IMR-90 (cell line): ENCODE results near the gene ASAP2. TPM values are rescaled to one million over a fixed set of nuclear protein-coding genes. Genes with fewer than 3 reads are reported as not detected.

Experiments used
- ATAC-seq: fragments of 200-7000 bp; cut with Tn5 transposase; 2 replicates; pipeline ENCODE4 v1.9.1; 2020; ENCODE audit warnings: low read depth, mild to moderate bottlenecking, moderate library complexity
- BruUV-seq: library from RNA; stranded (reverse); fragments of 400-500 nt; replicated peaks from 2 replicates; lab custom pipeline; 2021; lab: Mats Ljungman, UMichigan
- CTCF ChIA-PET: fragments of 300-600 bp; formaldehyde crosslinking; extraction: SDS; loops from one replicate; lab custom pipeline; 2021; ENCODE audit warnings: antibody characterized with exemption; lab: Yijun Ruan, JAX
- POLR2A ChIA-PET: fragments of 300-600 bp; sonication (Branson Sonifier 250); formaldehyde crosslinking; loops from one replicate; lab custom pipeline; 2022; ENCODE audit warnings: antibody characterized with exemption; ENCODE audit not compliant: unreplicated experiment; lab: Charles Lee
- DNase-seq: peaks from one replicate; pipeline ENCODE4 v3.0.0; 2013
- H2AFZ ChIP-seq: replicated peaks from 2 replicates; pipeline ENCODE3; 2013; ENCODE audit warnings: low read length, mild to moderate bottlenecking; ENCODE audit not compliant: poor library complexity
- H2AK5ac ChIP-seq: 2 replicates; pipeline ENCODE4 v1.6.1; 2013; ENCODE audit warnings: low read depth, low read length, inconsistent platforms
- H2AK9ac ChIP-seq: replicated peaks from 2 replicates; pipeline ENCODE3; 2013; ENCODE audit warnings: mild to moderate bottlenecking, low read depth, low read length, moderate library complexity; ENCODE audit not compliant: poor library complexity
- H2BK120ac ChIP-seq: 2 replicates; pipeline ENCODE4 v1.6.1; 2013; ENCODE audit warnings: low read depth, low read length, inconsistent platforms
- H2BK15ac ChIP-seq: 3 replicates; pipeline ENCODE4 v1.6.1; 2013; ENCODE audit warnings: low read depth, low read length, inconsistent platforms
- H2BK20ac ChIP-seq: 2 replicates; pipeline ENCODE4 v1.6.1; 2013; ENCODE audit warnings: low read depth, mild to moderate bottlenecking, inconsistent platforms, low read length, moderate library complexity
- H2BK5ac ChIP-seq: 2 replicates; pipeline ENCODE4 v1.6.1; 2013; ENCODE audit warnings: mild to moderate bottlenecking, low read depth, low read length, inconsistent platforms; ENCODE audit not compliant: poor library complexity, severe bottlenecking
- H3K14ac ChIP-seq: replicated peaks from 2 replicates; pipeline ENCODE4 v1.6.1; 2013; ENCODE audit warnings: low read depth, low read length, inconsistent platforms
- H3K18ac ChIP-seq: 2 replicates; pipeline ENCODE4 v1.6.1; 2013; ENCODE audit warnings: low read depth, low read length, control low read depth
- H3K23ac ChIP-seq: 2 replicates; pipeline ENCODE4 v1.6.1; 2013; ENCODE audit warnings: low read depth, low read length, inconsistent platforms
- H3K27ac ChIP-seq: 2 replicates; pipeline ENCODE4 v1.5.1; 2013; ENCODE audit warnings: mild to moderate bottlenecking, control low read depth, low read length; ENCODE audit not compliant: insufficient read depth
- H3K27me3 ChIP-seq: 2 replicates; pipeline ENCODE4 v1.6.1; 2013; ENCODE audit warnings: low read length; ENCODE audit not compliant: control insufficient read depth, insufficient read depth
- H3K36me3 ChIP-seq: 2 replicates; pipeline ENCODE4 v1.6.1; 2013; ENCODE audit warnings: low read length, mixed read lengths; ENCODE audit not compliant: control insufficient read depth, insufficient read depth
- H3K4ac ChIP-seq: 2 replicates; pipeline ENCODE4 v1.6.1; 2013; ENCODE audit warnings: low read depth, low read length, inconsistent platforms
- H3K4me1 ChIP-seq: 2 replicates; pipeline ENCODE4 v1.6.1; 2013; ENCODE audit warnings: low read length, mixed read lengths; ENCODE audit not compliant: control insufficient read depth, insufficient read depth
- H3K4me2 ChIP-seq: 2 replicates; pipeline ENCODE4 v1.6.1; 2013; ENCODE audit warnings: low read depth, mild to moderate bottlenecking, control low read depth, low read length, moderate library complexity
- H3K4me3 ChIP-seq: 2 replicates; pipeline ENCODE4 v1.5.1; 2013; ENCODE audit warnings: low read depth, mild to moderate bottlenecking, control low read depth, low read length, moderate library complexity; ENCODE audit not compliant: insufficient read depth
- H3K56ac ChIP-seq: 2 replicates; pipeline ENCODE4 v1.6.1; 2013; ENCODE audit warnings: low read length, inconsistent platforms; ENCODE audit not compliant: insufficient read depth; ENCODE audit errors: extremely low read depth
- H3K79me1 ChIP-seq, 2 experiments: 2 replicates each; pipeline ENCODE4 v1.6.1; 2013; ENCODE audit warnings: low read length in 2 of 2, inconsistent platforms in 1 of 2, low read depth in 1 of 2
- H3K9ac ChIP-seq: 2 replicates; pipeline ENCODE4 v1.6.1; 2013; ENCODE audit warnings: low read depth, low read length, control low read depth
- H3K9me1 ChIP-seq: 2 replicates; pipeline ENCODE4 v1.6.1; 2013; ENCODE audit warnings: low read length, inconsistent platforms; ENCODE audit not compliant: insufficient read depth
- H3K9me3 ChIP-seq: 2 replicates; pipeline ENCODE4 v1.6.1; 2013; ENCODE audit warnings: low read length; ENCODE audit not compliant: control insufficient read depth, insufficient read depth
- H4K20me1 ChIP-seq: 2 replicates; pipeline ENCODE4 v1.6.1; 2013; ENCODE audit warnings: low read length, inconsistent platforms; ENCODE audit not compliant: insufficient read depth
- H4K5ac ChIP-seq: 2 replicates; pipeline ENCODE4 v1.6.1; 2013; ENCODE audit warnings: mild to moderate bottlenecking, low read depth, low read length, control low read depth
- H4K8ac ChIP-seq, 2 experiments: 2 replicates each; pipeline ENCODE4 v1.6.1; 2013; ENCODE audit warnings: low read depth in 2 of 2, low read length in 2 of 2, control low read depth in 1 of 2, inconsistent platforms in 1 of 2
- H4K91ac ChIP-seq: 2 replicates; pipeline ENCODE4 v1.6.1; 2013; ENCODE audit warnings: low read depth, low read length, inconsistent platforms; ENCODE audit not compliant: insufficient read depth
- BHLHE40 ChIP-seq: fragments of 150-350 bp; IDR thresholded peaks from 2 replicates; pipeline ENCODE4 v1.6.1; 2016; ENCODE audit warnings: mild to moderate bottlenecking, low read depth, low read length
- CHD1 ChIP-seq: IDR thresholded peaks from 2 replicates; pipeline ENCODE4 v1.6.1; 2012; ENCODE audit warnings: low read depth, low read length, improper control_type of control experiment
- FOS ChIP-seq: fragments of 150-350 bp; IDR thresholded peaks from 2 replicates; pipeline ENCODE4 v1.6.1; 2016; ENCODE audit warnings: low read depth, low read length
- MAFK ChIP-seq: IDR thresholded peaks from 2 replicates; pipeline ENCODE4 v1.6.1; 2012; ENCODE audit warnings: low read depth, low read length, improper control_type of control experiment
- MXI1 ChIP-seq: IDR thresholded peaks from 2 replicates; pipeline ENCODE4 v1.6.1; 2012; ENCODE audit warnings: low read depth, mild to moderate bottlenecking, low read length, moderate library complexity, borderline replicate concordance
- NFE2L2 ChIP-seq: fragments of 150-350 bp; IDR thresholded peaks from 2 replicates; pipeline ENCODE4 v1.6.1; 2016; ENCODE audit warnings: low read depth, mild to moderate bottlenecking, low read length
- POLR2A ChIP-seq: IDR thresholded peaks from 2 replicates; pipeline ENCODE4 v1.6.1; 2012; ENCODE audit warnings: mild to moderate bottlenecking, low read depth, low read length
- RCOR1 ChIP-seq: IDR thresholded peaks from 2 replicates; pipeline ENCODE4 v1.6.1; 2012; ENCODE audit warnings: mild to moderate bottlenecking, low read length, improper control_type of control experiment; ENCODE audit not compliant: insufficient replicate concordance
- SMC3 ChIP-seq: fragments of 150-350 bp; IDR thresholded peaks from 2 replicates; pipeline ENCODE4 v1.6.1; 2016; ENCODE audit warnings: low read depth, mild to moderate bottlenecking, antibody characterized with exemption, low read length, moderate library complexity
- WGBS, 2 experiments: methylation state at CpG; one replicate each; pipeline versions ENCODE4 v1.1.5 to v1.1.7; 2013; ENCODE audit warnings: missing lambda C conversion rate in 2 of 2; ENCODE audit not compliant: insufficient read length in 1 of 2; ENCODE audit errors: extremely low coverage in 2 of 2; 5-methylcytosine and 5-hydroxymethylcytosine counted together
- dilution Hi-C: fragments of 300-500 bp; cut with HindIII; formaldehyde crosslinking; loops from one replicate; pipeline ENCODE4 v1.14.3; 2018; ENCODE audit warnings: low sequenced_read_pairs; ENCODE audit not compliant: unreplicated experiment
- in situ Hi-C: fragments of 300-500 bp; cut with MboI; formaldehyde crosslinking; loops from 3 replicates; pipeline ENCODE4 v1.14.3; 2019; ENCODE audit warnings: low sequenced_read_pairs, inconsistent platforms, mixed read lengths
- intact Hi-C: fragments of 100-400 bp; cut with micrococcal nuclease; formaldehyde crosslinking; loops from 2 replicates; pipeline ENCODE4 v1.10.0; 2022
- polyA plus RNA-seq, 3 experiments: library from polyadenylated mRNA; depleted of rRNA; stranded (reverse); fragments of >200 nt; gene quantifications; 2 replicates each; pipeline ENCODE4 v1.2.3, GENCODE V29; 2012; ENCODE audit warnings: low replicate concordance in 1 of 3
- total RNA-seq: library from RNA; depleted of rRNA; stranded (reverse); fragments of >200 nt; gene quantifications from 2 replicates; pipeline ENCODE4 v1.2.3, GENCODE V29; 2012
- TF ChIP-seq, protein P1 (sequence below): fragments of 150-350 bp; IDR thresholded peaks from 2 replicates; pipeline ENCODE4 v1.6.1; 2017; ENCODE audit warnings: mild to moderate bottlenecking, antibody characterized with exemption, low read length, low read depth
- TF ChIP-seq, protein P2 (sequence below): fragments of 150-350 bp; IDR thresholded peaks from 2 replicates; pipeline ENCODE4 v1.6.1; 2016; ENCODE audit warnings: low read depth, mild to moderate bottlenecking, low read length, moderate library complexity, borderline replicate concordance

The ASAP2 gene
- total and polyA plus RNA-seq, 2 of the 4 experiments (the other 2 are of a cell fraction): 19.7 to 28.1 TPM

DNA sequence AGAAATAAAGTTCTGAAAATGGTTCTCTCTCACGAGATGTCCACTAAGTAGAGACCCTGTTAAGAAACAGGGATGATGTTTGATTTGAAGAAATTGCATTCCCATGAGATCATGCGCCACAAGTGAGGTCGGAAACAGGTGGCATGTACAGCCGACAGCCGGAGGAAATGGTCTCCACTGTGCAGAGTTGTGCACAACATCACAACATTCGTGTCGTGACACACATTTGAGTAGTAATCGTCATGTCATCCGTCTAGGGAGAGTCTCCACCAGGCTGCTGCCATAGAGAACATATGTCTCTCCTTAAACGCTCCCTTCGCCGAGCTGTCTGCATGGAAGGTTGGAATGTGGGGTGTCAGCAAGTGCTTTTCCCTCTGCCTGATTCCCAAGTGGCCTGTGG lies 84.7 kb downstream of the ASAP2 start (continued):
- TF ChIP-seq FOS (no peak), POLR2A (no peak), MXI1 (no peak), SMC3 (no peak)

DNA sequence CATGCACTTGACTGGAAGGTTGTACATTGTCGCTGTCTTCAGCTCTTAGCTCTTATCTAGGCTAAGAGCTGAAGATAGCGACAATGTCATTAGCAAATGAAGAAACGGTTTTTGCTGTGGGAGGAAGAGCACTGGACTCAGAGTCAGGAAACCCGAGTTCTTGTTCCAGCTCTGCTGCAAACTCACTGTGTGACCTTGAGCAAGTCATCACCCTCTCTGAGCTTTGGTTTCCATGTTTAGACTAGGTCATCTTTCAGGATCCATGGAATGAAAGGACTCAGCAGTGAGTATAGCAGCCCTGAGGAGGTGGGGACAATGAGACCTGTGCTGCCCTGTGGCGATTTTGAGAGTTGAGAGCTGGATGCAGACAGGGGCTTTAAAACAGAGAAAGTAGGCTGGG lies 85.3 kb downstream of the ASAP2 start:
- ATAC-seq: no peak

More for the DNA sequence above, 85.3 kb downstream of the ASAP2 start:
- peak overlapping the region; percentile 72 for H3K23ac ChIP-seq
- peaks cover 59 to 83% of the 10 kb centered on the region in 2 experiments for H3K79me1 ChIP-seq
- no peak overlapping the region for H4K5ac ChIP-seq
- no peak overlapping the region for H3K9ac ChIP-seq
- POLR2A ChIA-PET: no interaction called here
- H2AK5ac ChIP-seq: peak overlapping the region; percentile 60; the same call in 1 of the 2 replicates
- H2AK9ac ChIP-seq: no peak overlapping the region
- peak overlapping the region; percentile 5 for H3K4ac ChIP-seq
- no peak overlapping the region for H4K91ac ChIP-seq
- dilution Hi-C loops (no loop called here), intact Hi-C loops (no loop called here), in situ Hi-C loops (no loop called here)
- H3K27me3 ChIP-seq: no peaks in the 10 kb centered on the region
- CTCF ChIA-PET: no interaction called here
- H3K56ac ChIP-seq: no peak overlapping the region
- no peak overlapping the region for H2BK120ac ChIP-seq
- no peaks in the 10 kb centered on the region for H3K9me3 ChIP-seq
- H2BK15ac ChIP-seq: no peak overlapping the region
- peaks cover 17% of the 10 kb centered on the region for H3K4me1 ChIP-seq
- peak overlapping the region; percentile 24; the same call in 1 of the 2 replicates for H2BK20ac ChIP-seq
- no TSS peak for BruUV-seq
- no peak for DNase-seq
- no peak overlapping the region for H2BK5ac ChIP-seq
- peak overlapping the region; percentile 13 for H3K14ac ChIP-seq
- no peak overlapping the region for H3K18ac ChIP-seq
- H3K27ac ChIP-seq: no peak overlapping the region
- no peak overlapping the region for H3K4me2 ChIP-seq
- peaks cover 43% of the 10 kb centered on the region for H3K9me1 ChIP-seq
- WGBS, 2 experiments: no CpG with 5 or more reads among the region's 5 CpGs
- TF ChIP-seq, protein P1, sequence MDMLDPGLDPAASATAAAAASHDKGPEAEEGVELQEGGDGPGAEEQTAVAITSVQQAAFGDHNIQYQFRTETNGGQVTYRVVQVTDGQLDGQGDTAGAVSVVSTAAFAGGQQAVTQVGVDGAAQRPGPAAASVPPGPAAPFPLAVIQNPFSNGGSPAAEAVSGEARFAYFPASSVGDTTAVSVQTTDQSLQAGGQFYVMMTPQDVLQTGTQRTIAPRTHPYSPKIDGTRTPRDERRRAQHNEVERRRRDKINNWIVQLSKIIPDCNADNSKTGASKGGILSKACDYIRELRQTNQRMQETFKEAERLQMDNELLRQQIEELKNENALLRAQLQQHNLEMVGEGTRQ: no peak
- TF ChIP-seq CHD1: no peak
- no peak for TF ChIP-seq RCOR1
- no peak for TF ChIP-seq MAFK
- TF ChIP-seq NFE2L2: no peak
- TF ChIP-seq, protein P2, sequence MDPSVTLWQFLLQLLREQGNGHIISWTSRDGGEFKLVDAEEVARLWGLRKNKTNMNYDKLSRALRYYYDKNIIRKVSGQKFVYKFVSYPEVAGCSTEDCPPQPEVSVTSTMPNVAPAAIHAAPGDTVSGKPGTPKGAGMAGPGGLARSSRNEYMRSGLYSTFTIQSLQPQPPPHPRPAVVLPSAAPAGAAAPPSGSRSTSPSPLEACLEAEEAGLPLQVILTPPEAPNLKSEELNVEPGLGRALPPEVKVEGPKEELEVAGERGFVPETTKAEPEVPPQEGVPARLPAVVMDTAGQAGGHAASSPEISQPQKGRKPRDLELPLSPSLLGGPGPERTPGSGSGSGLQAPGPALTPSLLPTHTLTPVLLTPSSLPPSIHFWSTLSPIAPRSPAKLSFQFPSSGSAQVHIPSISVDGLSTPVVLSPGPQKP: no peak
- no peak for TF ChIP-seq BHLHE40
- H3K36me3 ChIP-seq: no peaks in the 10 kb centered on the region; the same call in 1 of the 2 replicates
- H2AFZ ChIP-seq: no peak overlapping the region
- peaks cover 29% of the 10 kb centered on the region; the same call in 1 of the 2 replicates for H4K20me1 ChIP-seq
- H4K8ac ChIP-seq: peak overlapping the region in 1 of 2 experiments; percentile 18; a peak in 1 of 4 replicates
- H3K4me3 ChIP-seq: no peak overlapping the region
